A673 (cell line): ENCODE data around the gene DUSP19.

Source experiments
- CTCF ChIP-seq: fragments of 300-800, 200-600 bp; sonication (generic); conservative IDR thresholded peaks from 2 replicates; pipeline ENCODE4 v1.5.1; 2017; ENCODE audit warnings: low read depth, mild to moderate bottlenecking, antibody characterized with exemption, low read length, moderate library complexity, mixed read lengths
- EZH2 ChIP-seq: fragments of 200-600 bp; sonication (generic); IDR thresholded peaks from 2 replicates; pipeline ENCODE4 v1.6.1; 2017; ENCODE audit warnings: borderline replicate concordance, low read depth, mild to moderate bottlenecking, mixed read lengths, antibody characterized with exemption, low read length; ENCODE audit not compliant: poor library complexity, severe bottlenecking

GRCh38 chr2:183081911-183082310 lies 3.4 kb downstream of the DUSP19 start:
- TF ChIP-seq CTCF (no peak), EZH2 (no peak)
